ENCODE data around the gene UBA5. TPM values are rescaled to one million over a fixed set of nuclear protein-coding genes. Genes with fewer than 3 reads are reported as not detected.

Gene UBA5
- total and polyA plus RNA-seq, 2 experiments from 2014 or later = 46.3 to 58.3 TPM

GRCh38 chr3:132669256-132669777 is 9.2 kb downstream of the UBA5 start:
- in situ Hi-C loops (cut with MboI) = no loop called here
- H3K9me3 ChIP-seq (ENCODE audit: low read depth) = no peaks in the 10 kb centered on the region
- no peak overlapping the region for H3K4me2 ChIP-seq (ENCODE audit: unreplicated experiment)
- H3K36me3 ChIP-seq (ENCODE audit: low read depth) = peaks cover 52% of the 10 kb centered on the region
- WGBS, 2 experiments (ENCODE audit: low coverage in 1 of 2, low lambda C conversion rate in 2 of 2, missing lambda C conversion rate in 2 of 2) = 99 to 100% methylated on average over 5 of the region's 5 CpGs
- no peaks in the 10 kb centered on the region for H4K20me1 ChIP-seq (ENCODE audit: insufficient read depth)
- H3K27ac ChIP-seq = no peak overlapping the region
- H2AFZ ChIP-seq = no peak overlapping the region
- no peak for TF ChIP-seq EZH2 (IDR thresholded peaks at IDR 0.05; ENCODE audit: insufficient read depth, poor library complexity, severe bottlenecking)
- TF ChIP-seq EZH2phosphoT487 (IDR thresholded peaks at IDR 0.05; ENCODE audit: insufficient read depth, low read depth) = no peak
- H3K9ac ChIP-seq = no peak overlapping the region
- DNase-seq = peak; percentile 13
- H3K4me3 ChIP-seq = no peak overlapping the region
- no peaks in the 10 kb centered on the region for H3F3A ChIP-seq (ENCODE audit: insufficient read depth)
- H3K27me3 ChIP-seq (replicated peaks; ENCODE audit: insufficient read depth) = no peaks in the 10 kb centered on the region
- no peaks in the 10 kb centered on the region for H3K9me2 ChIP-seq (ENCODE audit: insufficient read depth)
- H3K79me2 ChIP-seq (ENCODE audit: insufficient read depth) = peaks cover 68% of the 10 kb centered on the region
- no peaks in the 10 kb centered on the region; the same call in 1 of the 2 replicates for H3K4me1 ChIP-seq (ENCODE audit: insufficient read depth)

- Histone ChIP-seq H3K27ac (no peak overlapping the region), H3K9ac (no peak overlapping the region), H3K4me2 (ENCODE audit: unreplicated experiment) (no peak overlapping the region), H3K9me2 (ENCODE audit: insufficient read depth) (no peaks in the 10 kb centered on the region), H3K79me2 (ENCODE audit: insufficient read depth) (peaks cover 11% of the 10 kb centered on the region; the same call in 1 of the 2 replicates), H3K4me1 (ENCODE audit: insufficient read depth) (no peaks in the 10 kb centered on the region), H3K36me3 (ENCODE audit: low read depth) (peaks cover 86% of the 10 kb centered on the region), H3F3A (ENCODE audit: insufficient read depth) (peaks cover 23% of the 10 kb centered on the region; the same call in 1 of the 2 replicates), H4K20me1 (ENCODE audit: insufficient read depth) (no peaks in the 10 kb centered on the region), H3K9me3 (ENCODE audit: low read depth) (no peaks in the 10 kb centered on the region), H3K27me3 (replicated peaks; ENCODE audit: insufficient read depth) (no peaks in the 10 kb centered on the region), H2AFZ (no peak overlapping the region), H3K4me3 (no peak overlapping the region)
- TF ChIP-seq EZH2phosphoT487 (IDR thresholded peaks at IDR 0.05; ENCODE audit: insufficient read depth, low read depth) (no peak), EZH2 (IDR thresholded peaks at IDR 0.05; ENCODE audit: insufficient read depth, poor library complexity, severe bottlenecking) (no peak)
- in situ Hi-C loops (cut with MboI) = no loop called here
- no peak for DNase-seq
Measured at GRCh38 chr3:132675408-132675807, 15.3 kb downstream of the UBA5 start.

DNA sequence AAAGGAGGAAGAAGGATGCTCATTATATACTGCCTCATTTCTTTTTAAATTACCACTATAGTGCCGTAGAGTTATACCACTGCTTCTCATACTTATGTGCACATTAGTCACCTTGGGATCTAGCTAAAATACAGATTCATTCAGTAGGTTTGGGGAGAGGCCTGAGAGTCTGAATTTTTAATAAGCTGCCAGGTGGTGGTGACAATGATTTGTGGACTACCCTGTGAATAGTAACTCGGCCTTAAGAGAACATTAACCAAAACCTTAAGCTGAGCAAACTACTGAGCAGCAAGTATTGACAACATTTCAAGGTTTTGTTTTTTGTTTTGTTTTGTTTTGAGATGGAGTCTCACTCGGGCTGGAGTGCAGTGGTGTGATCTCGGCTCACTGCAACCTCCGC is 19.8 kb downstream of the UBA5 start:
- peaks cover 89% of the 10 kb centered on the region for H3K36me3 ChIP-seq (ENCODE audit: low read depth)
- in situ Hi-C loops (cut with MboI) = no loop called here
- H2AFZ ChIP-seq = no peak overlapping the region
- no peak for DNase-seq
- TF ChIP-seq EZH2 (IDR thresholded peaks at IDR 0.05; ENCODE audit: insufficient read depth, poor library complexity, severe bottlenecking) (no peak), EZH2phosphoT487 (IDR thresholded peaks at IDR 0.05; ENCODE audit: insufficient read depth, low read depth) (no peak)
- no peaks in the 10 kb centered on the region for H3K79me2 ChIP-seq (ENCODE audit: insufficient read depth)
- H3K4me2 ChIP-seq (ENCODE audit: unreplicated experiment) = no peak overlapping the region
- no peaks in the 10 kb centered on the region for H3K9me3 ChIP-seq (ENCODE audit: low read depth)
- H3K9me2 ChIP-seq (ENCODE audit: insufficient read depth) = no peaks in the 10 kb centered on the region
- no peaks in the 10 kb centered on the region for H3K4me1 ChIP-seq (ENCODE audit: insufficient read depth)
- no peaks in the 10 kb centered on the region for H4K20me1 ChIP-seq (ENCODE audit: insufficient read depth)
- no peak overlapping the region for H3K4me3 ChIP-seq
- H3K27me3 ChIP-seq (replicated peaks; ENCODE audit: insufficient read depth) = no peaks in the 10 kb centered on the region
- WGBS, 2 experiments (ENCODE audit: low coverage in 1 of 2, low lambda C conversion rate in 2 of 2, missing lambda C conversion rate in 2 of 2) = 95 to 96% methylated on average over 5 of the region's 5 CpGs
- no peak overlapping the region for H3K9ac ChIP-seq
- H3F3A ChIP-seq (ENCODE audit: insufficient read depth) = peaks cover 49% of the 10 kb centered on the region
- H3K27ac ChIP-seq = no peak overlapping the region

GRCh38 chr3:132681421-132681820 is 21.3 kb downstream of the UBA5 start:
- H3K4me3 ChIP-seq = no peak overlapping the region
- peaks cover 43% of the 10 kb centered on the region for H3F3A ChIP-seq (ENCODE audit: insufficient read depth)
- H3K9ac ChIP-seq = no peak overlapping the region
- no peaks in the 10 kb centered on the region for H3K9me3 ChIP-seq (ENCODE audit: low read depth)
- H3K27me3 ChIP-seq (replicated peaks; ENCODE audit: insufficient read depth) = no peaks in the 10 kb centered on the region
- H2AFZ ChIP-seq = no peak overlapping the region
- H3K4me1 ChIP-seq (ENCODE audit: insufficient read depth) = no peaks in the 10 kb centered on the region
- 97 to 98% methylated on average over 3 of the region's 3 CpGs for WGBS, 2 experiments (ENCODE audit: low coverage in 1 of 2, low lambda C conversion rate in 2 of 2, missing lambda C conversion rate in 2 of 2)
- H3K79me2 ChIP-seq (ENCODE audit: insufficient read depth) = no peaks in the 10 kb centered on the region
- H4K20me1 ChIP-seq (ENCODE audit: insufficient read depth) = no peaks in the 10 kb centered on the region
- peaks cover 83% of the 10 kb centered on the region for H3K36me3 ChIP-seq (ENCODE audit: low read depth)
- no peak overlapping the region for H3K27ac ChIP-seq
- TF ChIP-seq EZH2phosphoT487 (IDR thresholded peaks at IDR 0.05; ENCODE audit: insufficient read depth, low read depth) = no peak
- no peak for TF ChIP-seq EZH2 (IDR thresholded peaks at IDR 0.05; ENCODE audit: insufficient read depth, poor library complexity, severe bottlenecking)
- DNase-seq = no peak
- no peak overlapping the region for H3K4me2 ChIP-seq (ENCODE audit: unreplicated experiment)
- in situ Hi-C loops (cut with MboI) = no loop called here
- no peaks in the 10 kb centered on the region for H3K9me2 ChIP-seq (ENCODE audit: insufficient read depth)

- no peaks in the 10 kb centered on the region for H3K27me3 ChIP-seq (replicated peaks; ENCODE audit: insufficient read depth)
- H3K9me2 ChIP-seq (ENCODE audit: insufficient read depth) = no peaks in the 10 kb centered on the region
- H4K20me1 ChIP-seq (ENCODE audit: insufficient read depth) = no peaks in the 10 kb centered on the region
- peaks cover 82% of the 10 kb centered on the region for H3K36me3 ChIP-seq (ENCODE audit: low read depth)
- H3K9ac ChIP-seq = no peak overlapping the region
- H2AFZ ChIP-seq = no peak overlapping the region
- no peak overlapping the region for H3K4me3 ChIP-seq
- H3K9me3 ChIP-seq (ENCODE audit: low read depth) = no peaks in the 10 kb centered on the region
- no peak overlapping the region for H3K27ac ChIP-seq
- H3F3A ChIP-seq (ENCODE audit: insufficient read depth) = peaks cover 38% of the 10 kb centered on the region
- no peak for DNase-seq
- in situ Hi-C loops (cut with MboI) = no loop called here
- H3K4me2 ChIP-seq (ENCODE audit: unreplicated experiment) = no peak overlapping the region
- no peaks in the 10 kb centered on the region for H3K4me1 ChIP-seq (ENCODE audit: insufficient read depth)
- no peaks in the 10 kb centered on the region for H3K79me2 ChIP-seq (ENCODE audit: insufficient read depth)
- no peak for TF ChIP-seq EZH2 (IDR thresholded peaks at IDR 0.05; ENCODE audit: insufficient read depth, poor library complexity, severe bottlenecking)
- no peak for TF ChIP-seq EZH2phosphoT487 (IDR thresholded peaks at IDR 0.05; ENCODE audit: insufficient read depth, low read depth)
Measured at GRCh38 chr3:132682201-132682600, 22.1 kb downstream of the UBA5 start.
